Body of pancreas (tissue), 4 donors: Measurements from ENCODE around the gene GREM1.

Experiments used
- CTCF ChIP-seq, 7 experiments: fragments of 450-650 bp in 4 of 7; fragments of 200-600 bp in 3 of 7; sonication (generic) in 3 of 7; IDR thresholded peaks; one replicate each; pipeline ENCODE4 v1.5.1; 2016 to 2019; ENCODE audit warnings: antibody characterized with exemption in 7 of 7
- POLR2A ChIP-seq, 3 donors: fragments of 450-650 bp; IDR thresholded peaks; one replicate each; pipeline ENCODE4 v1.6.1; 2016; ENCODE audit warnings: antibody characterized with exemption in 3 of 3, mild to moderate bottlenecking in 2 of 3

- TF ChIP-seq CTCF (IDR thresholded peaks at IDR 0.05) = no peak
- TF ChIP-seq POLR2A (IDR thresholded peaks at IDR 0.05) = no peak
These were observed 3.8 kb downstream of the GREM1 start for GRCh38 chr15:32721596-32721995.
